Superior temporal gyrus (tissue), 1 donor: Measurements from ENCODE around the gene MORN1.

ENCODE experiments used
- DNase-seq: peaks from one replicate; pipeline ENCODE4 v3.0.0-alpha.2; 2016; ENCODE audit errors: extremely low spot score

Gene MORN1

DNA sequence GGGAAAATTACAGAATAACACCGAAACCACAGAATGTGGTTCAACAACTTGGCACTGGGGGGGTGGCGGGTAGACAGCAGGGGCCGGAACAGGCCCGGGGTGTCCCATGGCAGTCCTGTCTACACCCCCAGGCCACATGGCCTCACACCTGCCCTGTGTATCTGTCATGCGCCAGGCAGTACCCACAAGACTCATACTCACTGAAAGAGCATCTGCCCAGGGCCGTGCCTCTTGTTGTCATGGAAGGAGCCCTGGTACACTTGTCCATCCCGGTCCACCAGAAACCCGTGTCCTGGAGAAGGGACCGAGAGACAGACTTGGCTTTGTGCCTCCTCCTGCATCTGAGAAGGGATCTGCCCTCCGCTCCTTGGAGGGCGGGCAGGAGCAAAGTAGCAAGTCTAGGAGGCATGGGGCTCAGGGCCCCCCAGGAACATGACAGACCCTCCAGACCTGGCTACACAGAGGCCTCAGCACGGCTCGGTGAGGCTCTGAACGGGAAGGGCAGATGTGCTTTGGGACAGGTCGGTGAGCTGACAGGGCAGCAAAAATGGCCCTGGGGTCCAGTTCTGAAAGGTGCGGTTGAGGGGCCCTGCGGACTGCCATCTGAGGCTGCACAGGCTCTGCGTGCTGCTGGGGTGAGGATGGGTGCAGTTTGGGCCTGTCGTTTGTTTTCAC, 5.6 kb downstream of the MORN1 start:
- no peak for DNase-seq

DNA sequence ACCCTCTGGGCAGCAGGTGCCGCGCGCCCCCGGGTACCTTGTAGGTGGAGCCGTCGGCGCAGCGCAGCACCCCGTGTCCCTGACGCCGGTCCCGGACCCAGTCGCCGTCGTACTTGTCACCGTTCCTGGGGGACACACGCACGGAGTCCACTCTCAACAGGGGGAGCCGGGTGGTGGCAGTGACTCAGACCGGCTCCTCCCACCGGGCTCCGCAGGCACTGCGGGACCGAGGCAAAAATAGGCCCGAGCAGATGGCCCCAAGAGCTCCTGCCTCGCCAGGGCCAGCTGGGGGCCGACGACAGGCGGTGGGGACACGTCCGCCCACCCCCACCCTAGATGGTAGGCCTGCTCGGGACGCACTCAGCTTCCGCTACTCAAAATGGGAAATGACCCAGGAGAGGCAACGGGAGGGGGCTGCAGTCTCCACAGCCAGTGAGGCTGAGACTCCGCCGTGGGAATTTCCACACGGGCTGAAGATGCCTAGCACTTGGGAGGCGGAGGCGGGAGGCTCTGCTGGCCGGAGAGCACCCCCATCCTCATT, 6.3 kb downstream of the MORN1 start:
- DNase-seq: no peak

DNA sequence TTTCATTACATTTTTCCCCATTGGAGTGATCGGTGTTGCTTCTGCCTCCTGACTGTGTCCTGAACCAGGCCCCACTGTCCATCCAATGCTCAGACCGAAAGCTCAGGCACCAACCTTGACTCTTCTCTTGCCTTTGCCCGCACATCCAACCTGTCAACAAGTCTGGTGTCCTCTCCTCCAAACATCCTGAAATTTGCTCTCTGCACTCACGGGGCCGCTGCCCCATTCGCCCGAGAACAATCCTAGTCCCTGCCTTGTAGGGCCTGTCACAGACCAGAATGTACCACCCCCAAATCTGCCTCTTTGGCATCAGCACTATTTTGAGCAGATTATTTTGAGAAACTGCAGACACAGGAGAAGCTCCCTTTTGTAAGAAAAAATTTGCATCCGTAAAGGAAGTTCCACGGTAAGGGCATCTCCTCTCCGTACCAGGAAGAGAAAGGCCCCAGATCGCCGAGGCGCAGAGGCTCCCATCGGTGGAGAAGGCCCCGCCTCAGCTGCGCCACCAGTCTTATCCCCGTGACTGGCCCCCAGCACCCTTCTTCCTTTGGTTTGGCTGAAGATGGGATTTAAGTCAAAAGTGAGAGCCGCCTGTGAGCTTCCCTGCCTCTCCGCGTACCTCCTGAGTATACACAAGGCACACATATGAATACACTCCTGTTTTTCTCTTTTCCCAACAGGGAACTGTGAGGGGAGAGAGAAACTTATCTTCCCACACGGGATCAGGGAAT, 7.1 kb downstream of the MORN1 start:
- peak; percentile 26 for DNase-seq

DNA sequence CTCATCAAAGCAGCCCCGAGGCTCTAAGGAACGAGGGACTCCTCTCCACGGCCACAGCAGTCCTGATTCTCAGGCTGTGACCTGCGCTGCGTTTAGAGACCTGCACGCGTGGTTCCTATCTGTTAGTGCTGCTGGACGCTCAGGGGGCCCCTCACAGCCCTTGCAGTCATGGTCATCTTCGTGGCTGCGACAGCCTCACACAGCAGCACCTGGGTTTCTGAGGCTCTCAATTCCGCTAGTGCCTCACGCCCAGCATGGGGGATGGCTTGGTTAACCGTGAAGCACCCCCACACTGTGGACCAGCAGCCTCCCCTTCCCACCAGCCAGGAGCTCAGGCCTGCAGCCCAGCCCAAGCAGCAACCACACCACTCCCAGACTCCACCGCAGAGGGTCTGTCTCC, 7.8 kb downstream of the MORN1 start:
- DNase-seq: no peak

DNA sequence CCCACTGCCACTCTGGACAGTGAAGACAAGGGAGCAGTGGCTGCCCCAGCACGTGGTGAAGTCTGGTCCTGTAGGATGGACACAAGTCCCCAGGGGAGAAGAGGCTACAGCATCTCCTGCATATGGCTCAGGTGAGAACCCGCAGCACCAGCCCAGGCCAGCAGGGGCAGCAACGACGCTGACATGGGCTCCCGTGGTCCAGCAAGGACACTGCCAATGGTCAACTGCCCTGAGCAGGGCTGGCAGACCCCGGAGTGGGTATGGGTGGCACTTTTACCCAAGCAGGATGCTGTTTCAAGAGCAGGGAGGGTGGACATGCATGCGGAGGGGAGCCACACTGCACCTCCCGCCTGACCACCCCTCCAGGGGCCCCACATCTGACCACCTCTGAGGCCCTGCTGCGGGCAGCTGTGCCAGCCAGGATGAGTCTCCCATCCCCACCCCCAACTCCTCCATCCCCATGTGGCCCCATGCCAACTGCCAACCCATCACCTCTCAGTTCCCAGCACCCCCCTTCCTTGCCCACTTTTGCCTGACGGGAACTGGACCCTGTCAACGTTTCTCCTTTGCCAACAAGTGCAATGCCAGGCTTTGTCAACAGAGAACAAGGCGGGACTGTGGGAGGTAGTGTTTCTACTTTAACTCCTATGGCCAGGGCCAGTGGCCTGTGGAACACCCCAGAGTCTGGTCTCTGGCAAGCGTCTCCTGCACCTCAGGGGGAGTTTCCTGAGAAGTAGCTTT, 8.6 kb downstream of the MORN1 start:
- no peak for DNase-seq

DNA sequence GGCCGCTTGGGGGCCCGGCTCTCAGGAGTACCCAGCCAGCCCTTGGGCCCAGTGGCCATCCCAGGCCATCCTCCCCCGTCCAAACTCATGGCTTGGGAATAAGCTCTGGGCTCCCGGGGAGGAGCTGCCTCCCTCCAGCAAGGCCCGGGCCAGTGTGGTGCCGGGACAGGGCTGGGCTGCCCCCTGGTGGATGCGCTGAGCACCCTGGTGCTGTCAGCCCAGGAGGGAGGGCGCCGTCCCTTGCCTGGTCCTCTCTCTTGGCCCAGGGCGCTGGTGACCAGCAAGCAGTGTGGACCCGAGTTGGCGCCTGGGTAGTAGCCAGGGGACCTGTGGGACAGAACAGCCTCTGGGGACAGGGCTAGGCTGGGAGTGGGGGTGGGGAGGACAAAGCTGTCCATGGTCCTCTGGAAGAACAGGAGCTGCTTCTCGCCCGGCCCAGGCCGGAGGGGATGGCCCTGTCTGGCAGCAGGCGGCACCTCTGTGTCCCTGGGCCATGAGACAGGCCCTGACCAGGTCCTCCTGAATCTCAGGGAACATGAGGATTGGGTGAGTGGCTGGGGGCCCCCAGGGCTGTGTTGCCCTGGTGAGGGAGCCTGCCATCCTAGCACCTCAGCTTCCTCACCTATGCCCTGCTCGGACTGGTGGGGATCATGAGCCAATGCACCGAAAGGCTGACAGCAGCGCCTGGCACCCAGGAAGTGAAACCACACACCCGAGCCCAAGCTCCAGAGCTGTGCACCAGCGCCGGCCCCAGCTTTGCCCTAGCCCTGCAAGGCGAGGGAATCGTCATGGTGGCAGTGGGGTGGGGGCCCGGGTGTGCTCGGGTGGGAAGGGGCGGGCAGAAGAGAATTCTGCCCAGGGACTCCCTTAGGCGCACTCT, 9.4 kb downstream of the MORN1 start:
- peak; percentile 69 for DNase-seq

DNA sequence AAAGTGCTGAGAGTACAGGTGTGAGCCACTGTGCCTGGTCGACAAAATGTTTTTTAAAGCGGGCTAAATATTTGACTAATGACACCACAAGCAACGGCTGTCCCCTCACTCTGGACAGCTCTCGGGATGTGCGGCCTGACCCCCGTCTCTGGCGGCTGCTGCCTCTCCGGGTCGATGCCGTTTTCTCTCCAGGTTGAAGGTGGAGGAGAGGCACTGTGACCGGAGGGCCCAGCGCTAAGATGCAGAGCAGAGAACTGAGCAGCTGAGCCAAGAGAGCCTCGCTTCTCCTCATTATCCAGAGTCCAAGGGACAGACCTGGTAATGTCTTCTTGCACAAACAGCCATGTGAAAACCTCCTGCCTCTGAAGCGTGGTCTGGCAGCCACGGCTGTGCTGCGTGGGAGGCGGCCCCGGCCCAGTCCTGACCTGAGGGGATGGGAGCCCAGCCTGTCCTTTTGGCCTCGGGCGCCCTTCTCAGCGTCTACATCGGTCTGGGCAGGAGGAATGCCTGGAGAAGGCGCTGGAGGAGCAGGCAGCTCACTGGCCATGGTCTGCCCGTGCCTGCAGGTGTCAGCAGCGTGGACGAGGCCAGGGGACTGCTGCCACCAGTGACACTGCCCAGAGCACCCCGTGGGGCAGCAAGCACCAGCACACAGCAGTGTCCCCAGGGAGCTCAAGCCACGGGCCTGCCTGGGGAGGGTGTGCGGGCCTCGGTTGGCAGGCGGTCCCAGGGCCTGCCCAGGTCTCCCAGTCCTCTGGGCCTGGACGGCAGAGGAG, 10.3 kb downstream of the MORN1 start:
- DNase-seq: no peak

DNA sequence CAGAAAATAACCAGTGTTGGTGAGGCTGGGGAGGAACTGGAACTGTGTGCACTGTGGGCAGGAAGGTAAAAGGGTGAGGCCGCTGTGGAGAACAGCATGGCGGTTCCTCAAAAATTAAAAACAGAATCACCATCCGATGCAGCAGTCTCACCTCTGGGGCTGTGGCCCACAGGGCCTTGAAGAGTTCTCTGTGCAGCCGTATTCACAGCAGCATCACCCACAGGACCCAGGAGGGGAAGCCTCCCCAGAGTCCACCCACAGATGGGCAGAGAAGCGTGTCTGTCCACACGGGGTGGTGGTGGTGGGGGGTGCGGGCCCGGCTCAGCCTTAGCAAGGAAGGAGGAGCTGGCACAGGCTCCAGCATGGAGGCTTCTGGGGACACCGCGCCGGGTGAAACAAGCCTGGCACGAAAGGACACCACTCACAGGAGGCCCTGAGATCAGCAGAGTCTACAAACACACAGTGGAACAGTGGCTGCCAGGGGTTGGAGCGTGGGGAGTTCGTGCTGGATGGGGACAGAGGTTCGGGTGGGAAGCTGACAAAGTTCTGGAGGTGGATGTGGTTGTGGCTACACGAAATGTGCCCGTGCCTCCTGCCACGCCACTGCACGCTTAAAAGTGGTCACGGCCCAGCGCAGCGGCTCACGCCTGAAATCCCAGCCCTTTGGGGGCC, 11.5 kb downstream of the MORN1 start:
- no peak for DNase-seq

DNA sequence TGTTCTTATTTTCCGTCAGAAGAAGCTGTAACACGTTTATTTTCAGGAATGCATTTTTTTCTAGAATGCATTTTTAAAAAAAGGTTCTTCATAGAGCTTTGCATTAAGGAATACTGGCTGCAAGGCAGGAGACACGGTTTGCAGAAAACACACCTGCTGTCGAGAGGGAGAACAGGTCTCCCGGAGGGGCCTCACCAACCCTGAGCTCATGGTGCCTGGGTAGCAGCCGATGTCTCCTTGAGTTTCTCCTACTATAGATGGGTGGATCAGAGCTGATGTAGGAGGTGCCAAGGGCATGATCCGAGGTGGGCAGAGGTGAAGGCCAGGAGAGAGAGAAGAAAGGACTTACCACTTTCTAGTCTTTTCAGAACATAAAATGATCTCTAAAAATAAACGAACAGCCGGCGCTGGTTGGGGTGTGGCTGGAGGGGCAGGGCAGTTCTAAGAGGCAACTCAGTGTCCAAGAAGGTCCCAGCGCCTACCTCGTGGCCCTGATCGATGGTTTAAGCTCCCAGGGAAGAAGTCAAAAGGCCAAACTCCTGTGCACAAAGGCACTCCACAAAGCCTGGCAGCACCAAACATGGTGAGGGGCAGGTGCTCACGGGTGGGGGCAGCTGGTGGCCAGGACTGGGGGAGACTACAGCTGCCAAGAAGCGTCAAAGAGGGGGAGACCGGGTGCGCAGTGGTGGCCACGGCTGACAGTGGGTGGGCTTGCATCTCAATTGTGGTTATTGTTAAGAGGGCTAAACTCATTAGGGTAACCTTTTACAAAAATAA, 12.2 kb downstream of the MORN1 start:
- DNase-seq: no peak

DNA sequence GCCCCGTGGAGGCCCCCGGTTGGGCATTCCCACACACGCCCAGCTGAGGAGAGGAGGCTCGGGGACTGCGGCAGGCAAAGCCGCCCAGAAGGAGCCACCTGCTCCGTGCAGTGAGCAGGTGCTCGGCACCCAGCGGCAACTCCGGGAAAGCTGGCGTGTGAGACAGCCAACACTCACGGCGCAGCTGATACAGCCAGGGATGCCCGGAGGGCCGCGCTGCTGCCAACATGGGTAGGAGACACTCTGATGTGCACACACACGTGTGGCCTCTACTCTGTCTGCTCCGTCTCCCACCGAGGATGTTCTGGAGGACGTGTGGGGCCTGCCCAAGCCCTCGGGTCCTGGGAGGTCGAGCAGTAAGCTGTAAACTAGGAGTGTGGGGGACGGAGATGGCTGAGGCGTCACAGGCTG, 12.9 kb downstream of the MORN1 start:
- no peak for DNase-seq

DNA sequence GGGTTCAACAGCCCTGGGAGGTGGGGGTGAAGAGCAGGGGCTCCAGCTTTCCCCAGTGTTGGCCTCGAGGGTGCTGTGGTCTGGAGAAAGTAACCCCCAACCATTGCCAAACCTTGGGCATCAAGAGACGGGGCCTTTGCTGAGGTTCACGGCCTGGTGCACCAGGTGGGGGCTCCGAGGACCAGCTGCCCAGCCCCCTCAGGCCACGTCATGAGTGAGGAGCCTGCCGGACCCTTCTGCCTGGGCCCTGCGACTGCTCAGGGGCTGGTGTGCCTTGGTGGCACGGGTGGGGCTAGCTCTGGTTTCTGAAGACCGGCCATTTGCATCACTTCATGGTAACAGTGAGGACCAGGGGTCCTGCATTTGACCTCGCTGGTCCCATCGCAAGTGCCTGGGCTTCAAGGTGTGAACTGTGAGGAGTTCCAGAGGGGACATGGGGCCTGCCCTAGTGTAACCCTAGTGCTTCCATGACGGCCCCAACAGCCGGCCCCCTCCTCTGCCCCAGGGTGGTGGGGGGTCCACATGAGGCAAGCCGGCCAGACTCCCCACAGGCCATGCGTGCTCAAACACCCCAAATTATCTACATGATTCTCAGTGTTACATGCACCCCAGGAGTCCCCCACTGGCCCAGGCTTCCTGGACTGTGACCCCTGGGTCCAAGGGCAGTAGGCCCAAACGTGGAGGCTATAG, 13.5 kb downstream of the MORN1 start:
- DNase-seq: no peak

DNA sequence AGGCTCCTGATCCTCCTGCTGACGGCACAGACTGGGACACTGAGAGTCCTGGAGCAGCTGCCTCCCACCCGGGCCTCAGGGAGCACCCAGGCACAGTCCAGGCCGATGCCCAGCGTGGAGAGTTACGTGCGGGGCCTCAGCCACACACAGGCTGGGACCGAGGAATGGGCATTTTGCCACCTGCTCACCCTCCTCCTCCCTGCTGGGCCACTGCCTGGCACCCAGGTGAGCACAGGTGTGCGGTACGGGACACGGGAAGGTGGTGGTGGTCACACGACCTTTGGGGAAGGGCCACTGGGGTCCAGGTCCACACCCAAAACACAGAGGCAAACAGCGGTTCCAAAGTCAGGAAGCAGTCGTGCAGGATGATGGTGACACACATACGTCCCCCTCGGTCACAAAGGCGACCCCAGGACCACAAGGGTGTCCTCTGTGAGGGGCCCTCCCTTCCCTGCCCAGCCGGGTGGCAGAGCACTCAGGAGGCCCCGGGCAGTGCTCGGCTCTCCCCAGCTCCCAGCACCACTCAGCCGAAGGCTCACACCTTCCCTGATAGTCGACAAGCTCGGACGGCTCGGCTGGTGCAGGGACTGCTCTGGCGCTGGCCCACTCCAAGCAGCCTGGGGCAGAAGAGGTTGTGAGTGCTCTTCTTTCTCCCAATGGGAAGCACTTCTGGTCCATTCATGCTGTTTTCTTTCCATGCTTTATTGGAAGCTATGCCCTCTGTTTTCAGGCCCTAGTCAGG, 14.3 kb downstream of the MORN1 start:
- no peak for DNase-seq

DNA sequence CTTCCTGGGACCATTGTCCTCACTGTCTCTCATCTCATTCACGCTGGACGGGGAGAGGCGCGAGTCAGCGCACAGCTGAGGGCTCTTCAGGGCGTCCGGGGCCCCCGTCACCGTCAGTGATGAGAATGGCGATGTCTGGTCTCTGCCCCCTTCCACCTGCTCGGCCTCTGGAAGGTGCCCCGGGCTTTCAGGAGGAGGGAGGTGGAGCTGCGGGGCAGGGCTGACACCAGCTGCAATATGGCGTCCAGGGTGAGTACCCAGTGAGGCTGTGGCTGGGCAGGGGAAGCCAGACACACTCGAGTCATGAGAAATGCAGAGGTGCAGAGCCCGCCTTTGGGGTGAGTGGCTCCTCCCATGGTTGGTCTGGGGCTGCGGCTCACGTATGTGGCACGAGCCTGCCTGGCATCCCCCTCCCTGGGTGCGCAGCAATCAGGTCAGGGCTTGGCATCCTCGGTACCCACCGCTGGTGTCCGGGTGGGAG, 15.1 kb downstream of the MORN1 start:
- no peak for DNase-seq

DNA sequence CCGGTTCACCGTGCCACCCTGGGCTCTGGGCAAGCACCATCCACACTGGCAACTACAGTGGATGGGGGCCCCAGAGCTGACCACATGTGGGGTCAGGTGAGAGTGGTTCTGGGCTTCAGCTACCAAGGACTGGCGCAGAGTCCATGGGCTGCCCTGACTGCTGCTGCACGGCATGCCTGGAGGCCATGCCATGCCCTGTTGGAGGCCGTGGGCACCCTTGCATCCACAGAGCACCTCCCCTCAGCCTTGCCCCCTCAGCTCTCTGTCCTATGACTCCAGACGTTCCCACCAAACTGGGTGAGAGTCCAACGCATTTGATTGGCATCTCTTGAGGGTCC, 15.5 kb downstream of the MORN1 start:
- DNase-seq: no peak

DNA sequence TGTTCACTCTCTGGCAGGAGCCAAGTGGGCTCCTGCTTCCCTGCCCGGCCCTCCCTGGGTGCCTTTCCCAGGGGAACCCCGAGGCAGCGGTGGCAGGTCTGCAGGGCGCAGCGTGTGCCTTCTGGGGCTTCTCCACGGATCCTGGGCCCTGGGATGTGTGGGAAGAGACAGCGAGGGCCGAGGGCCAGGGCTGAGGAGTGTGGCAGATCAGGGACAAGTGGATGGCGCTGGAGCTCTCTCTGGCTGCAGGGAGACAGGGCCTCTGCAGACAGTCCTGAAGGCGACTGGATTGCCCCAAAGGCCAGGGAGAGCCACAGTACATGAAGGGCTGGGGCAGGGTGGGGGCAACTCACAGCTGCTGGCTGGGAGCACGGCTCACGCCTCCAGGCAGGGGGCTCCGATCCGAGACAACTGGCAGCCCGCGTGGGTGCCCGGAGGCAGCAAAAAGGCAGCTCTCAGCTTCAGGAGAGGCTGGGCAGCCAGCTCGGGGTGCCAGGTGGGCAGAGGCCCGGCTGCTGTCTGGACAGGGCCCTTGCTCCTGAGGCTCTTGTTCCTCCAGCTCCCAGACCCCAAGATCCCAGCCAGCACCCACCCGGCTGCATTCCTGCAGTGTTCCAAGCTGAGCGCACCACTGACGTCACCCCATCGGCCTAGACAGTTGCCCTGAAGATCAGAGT, 16.0 kb downstream of the MORN1 start:
- no peak for DNase-seq

DNA sequence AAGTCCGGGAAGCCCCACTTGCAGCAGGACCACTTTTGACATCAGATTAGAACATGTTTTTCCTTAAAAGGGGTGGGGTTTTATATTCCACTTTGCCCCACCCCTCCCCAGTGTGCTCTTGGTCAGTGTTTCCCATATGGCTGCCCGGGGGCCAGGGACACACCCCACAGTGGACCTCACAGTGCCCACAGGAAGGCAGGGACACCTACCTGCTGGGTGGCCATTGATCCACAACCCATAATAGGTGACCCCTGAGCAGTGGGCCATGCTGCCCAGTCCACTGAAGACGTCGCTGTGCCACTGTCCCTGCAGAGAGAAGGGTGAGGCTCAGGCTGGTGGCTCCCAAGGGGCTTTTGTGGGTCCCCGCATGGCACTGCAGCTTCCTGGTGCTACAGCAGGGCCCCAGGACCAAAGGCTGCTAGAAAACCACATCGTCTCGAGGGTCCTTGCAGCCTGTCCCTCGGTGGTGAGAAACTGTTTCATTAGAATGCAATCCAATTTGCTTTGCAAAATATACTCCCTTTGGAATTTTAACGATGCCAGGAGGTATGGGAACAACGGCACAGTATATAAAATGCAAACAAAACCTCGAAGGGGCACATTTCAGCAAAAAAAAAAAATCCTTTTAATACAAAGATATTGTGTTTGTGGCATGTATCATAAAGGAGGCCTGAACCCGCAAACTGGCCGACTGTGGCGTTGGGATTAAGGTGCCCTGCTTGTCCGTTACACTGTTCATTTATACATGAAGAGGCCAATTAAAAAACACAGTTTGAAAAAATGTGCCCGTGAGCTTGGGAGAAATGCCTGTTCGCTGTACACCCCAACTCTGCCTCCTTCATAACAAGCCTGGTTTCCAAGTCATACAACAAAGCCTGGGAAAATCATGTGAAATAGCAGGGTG, 16.9 kb downstream of the MORN1 start:
- DNase-seq: no peak
